NAMALWA (cell line): ENCODE results near the gene DHRS3.
"Not testable (repeated sequence)": the region's sequence is repeated elsewhere in the genome, so short reads cannot be mapped to it uniquely, and the experiment has no call there.

Source experiments
- DNase-seq: peaks from one replicate; pipeline ENCODE4 v3.0.0-alpha.2; 2015; ENCODE audit warnings: low spot score

The DHRS3 gene

DNA sequence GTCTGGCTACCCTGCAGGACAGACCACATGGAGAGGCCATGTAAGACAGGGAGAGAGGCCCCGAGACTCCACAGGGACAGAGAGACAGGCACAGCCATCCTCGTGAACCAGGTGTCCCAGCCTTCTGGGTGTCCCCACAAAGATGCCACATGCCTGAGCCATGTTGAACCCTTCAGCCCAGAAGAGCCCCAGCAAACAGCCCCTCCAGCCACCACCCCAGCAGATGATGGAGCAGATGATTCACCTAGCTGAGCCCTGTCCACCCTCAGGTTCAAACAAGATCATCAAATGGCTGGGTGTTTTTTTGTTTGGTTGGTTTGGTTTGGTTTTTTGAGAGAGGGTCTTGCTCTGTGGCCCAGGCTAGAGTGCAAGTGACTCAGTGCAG is 78.7 kb downstream of the DHRS3 start:
- no peak for DNase-seq

DNA sequence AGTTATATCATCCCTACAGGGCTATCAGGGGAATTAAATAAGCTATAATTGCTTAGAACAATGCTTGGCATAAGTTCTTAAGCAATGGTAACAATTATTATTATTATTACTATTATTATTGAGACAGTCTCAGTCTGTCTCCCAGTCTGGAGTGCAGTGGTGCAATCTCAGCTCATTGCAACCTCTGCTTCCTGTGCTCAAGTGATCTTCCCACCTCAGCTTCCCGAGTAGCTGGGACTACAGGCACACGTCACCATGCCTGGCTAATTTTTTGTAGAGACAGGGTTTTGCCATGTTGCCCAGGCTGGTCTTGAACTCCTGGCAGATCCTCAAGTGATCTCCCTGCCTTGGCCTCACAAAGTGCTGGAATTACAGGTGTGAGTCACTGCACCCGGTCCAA is 79.5 kb downstream of the DHRS3 start:
- DNase-seq: not testable (repeated sequence)

DNA sequence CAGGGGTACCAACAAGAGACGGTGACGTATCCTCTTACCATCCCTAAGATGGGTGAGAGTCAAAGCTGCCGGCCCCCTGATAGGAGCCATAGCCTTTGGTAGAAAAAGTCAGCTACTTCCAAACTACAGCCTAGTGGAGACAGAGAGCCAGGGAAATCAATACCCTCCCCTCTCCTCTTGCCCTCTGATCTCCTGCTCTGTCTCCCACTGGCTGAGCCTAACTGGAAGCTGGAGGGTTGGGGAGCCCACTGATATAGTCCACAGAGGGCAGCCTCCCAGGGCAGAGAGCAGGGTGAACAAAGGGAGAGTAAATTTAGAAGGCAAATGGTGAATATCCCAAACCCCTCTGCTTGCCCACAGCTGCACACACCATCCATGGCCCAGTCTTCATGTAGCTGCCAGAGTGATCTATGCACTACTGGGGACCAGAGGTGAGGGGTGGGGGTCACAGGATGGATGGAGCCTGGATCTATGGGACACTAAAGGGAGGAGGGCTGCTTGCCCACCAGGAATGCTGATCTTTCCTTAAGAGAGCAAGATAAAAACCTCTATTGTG is 80.0 kb downstream of the DHRS3 start:
- DNase-seq: no peak

DNA sequence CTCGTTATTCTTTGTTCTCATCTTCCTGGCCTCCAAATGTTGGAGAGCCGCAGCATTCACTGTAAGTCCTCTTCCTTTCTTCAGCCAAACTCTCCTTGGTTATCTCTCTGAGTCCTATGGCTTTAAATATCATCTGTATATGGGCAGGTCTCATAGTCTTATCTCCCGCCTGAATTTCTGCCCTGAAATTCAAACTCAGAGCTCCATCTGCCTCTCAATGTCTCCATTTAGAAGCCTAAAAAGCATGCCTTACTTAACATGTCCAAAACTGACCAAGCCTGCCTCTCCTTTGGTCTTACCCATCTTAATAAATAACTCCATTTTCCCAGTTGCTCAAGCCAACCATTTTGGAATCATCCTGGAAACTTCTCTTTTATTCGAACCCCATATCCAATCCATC is 80.7 kb downstream of the DHRS3 start:
- no peak for DNase-seq

DNA sequence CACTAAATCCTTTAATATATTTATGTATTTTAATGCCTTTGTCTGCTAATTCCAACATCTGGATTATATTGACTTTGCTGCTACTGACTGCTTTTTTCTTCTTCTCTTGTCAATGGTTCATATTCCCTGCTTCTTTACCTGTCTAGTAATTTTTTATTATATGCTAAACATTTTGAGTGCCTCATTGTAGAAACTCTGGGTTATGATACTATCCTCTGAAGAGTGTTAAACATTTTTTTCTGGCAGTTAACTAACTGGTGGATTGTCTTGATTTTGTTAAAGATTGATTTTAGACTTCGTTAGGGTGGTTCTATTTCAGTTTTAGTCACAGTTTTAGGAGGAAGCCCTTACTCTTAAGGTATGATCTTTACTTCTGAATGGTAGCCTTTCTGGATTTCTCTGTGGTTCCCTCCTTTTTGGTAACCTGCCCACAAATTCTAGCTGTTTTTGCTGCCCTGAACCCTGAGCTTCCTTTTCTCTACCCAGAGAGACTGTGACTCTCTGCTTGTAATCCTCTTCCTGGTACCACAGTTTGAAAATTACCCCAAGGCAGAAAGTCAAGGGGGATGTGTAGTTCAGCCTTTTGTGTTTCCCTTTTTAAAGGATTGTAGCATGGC is 81.9 kb downstream of the DHRS3 start:
- DNase-seq: no peak

DNA sequence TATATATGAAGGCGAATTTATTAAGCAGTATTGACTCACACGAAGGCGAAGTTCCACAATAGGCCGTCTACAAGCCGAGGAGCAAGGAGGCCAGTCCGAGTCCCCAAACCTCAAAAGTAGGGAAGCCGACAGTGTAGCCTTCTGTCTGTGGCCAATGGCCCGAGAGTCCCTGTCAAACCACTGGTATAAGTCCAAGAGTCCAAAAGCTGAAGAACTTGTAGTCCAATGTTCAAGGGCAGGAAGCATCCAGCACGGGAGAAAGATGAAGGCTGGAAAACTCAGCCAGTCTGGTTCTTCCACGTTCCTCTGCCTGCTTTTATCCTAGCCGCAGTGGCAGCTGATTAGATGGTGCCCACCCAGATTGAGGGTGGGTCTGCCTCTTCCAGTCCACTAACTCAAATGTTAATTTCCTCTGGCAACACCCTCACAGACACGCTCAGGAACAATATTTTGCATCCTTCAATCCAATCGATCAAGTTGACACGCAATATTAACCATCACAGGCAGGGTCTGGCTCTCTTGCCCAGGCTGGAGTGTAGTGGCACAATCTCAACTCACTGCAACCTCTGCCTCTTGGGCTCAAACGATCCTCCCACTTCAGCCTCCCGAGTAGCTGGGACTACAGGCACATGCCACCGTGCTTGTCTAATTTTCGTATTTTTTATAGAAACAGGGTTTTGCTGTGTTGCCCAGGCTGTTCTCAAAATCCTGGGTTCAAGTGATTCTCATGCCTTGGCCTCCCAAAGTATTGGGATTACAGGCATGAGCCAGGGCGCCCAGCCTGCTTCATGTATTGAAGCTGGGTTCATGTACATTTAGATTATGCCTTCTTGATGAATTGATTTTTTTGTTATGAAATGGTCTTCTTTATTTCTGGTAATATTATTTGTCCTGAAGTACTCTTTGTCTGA is 85.3 kb downstream of the DHRS3 start:
- no peak for DNase-seq

DNA sequence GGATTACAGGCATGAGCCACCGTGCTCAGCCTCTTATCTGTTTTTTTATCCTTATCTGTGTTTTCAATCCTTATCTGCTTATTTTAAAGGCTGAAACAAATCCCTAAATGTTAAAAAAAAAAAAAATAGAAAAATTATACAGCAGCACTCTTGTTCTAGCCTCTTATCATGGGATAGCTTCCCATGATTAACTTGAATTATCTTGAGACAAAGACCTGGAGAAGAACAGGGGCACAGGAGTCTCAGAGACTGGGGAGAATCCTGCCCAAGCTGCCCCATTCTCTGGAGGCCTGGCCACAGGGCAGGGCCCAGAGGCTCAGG is 86.9 kb downstream of the DHRS3 start:
- DNase-seq: no peak

DNA sequence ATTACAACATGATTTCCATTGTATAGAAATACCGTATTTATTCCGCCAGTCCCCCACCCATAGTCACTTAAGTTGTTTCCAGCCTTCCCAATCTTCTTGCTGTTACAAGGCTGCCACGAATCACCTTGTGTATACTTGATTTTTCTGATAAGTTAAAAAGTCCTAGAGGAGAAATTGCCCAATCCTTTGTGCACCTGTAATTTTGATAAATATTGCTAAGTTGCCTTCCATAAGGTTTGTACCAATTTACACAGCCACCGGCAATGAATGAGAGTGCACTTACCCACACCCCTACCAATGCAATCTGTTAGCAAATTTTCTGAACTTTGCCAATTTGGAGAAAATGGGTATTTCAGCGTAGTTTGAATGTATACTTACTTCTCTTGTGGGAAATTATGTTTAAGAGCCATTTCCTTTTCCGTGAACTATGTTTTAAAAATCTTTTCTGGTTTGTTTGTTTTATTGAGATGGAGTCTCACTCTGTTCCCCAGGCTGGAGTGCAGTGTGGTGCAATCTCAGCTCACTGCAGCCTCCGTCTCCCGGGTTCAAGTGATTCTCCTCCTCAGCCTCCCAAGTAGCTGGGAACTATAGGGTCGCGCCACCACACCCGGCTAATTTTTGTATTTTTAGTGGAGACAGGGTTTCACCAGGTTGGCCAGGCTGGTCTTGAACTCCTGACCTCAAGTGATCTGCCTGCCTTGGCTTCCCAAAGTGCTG is 87.4 kb downstream of the DHRS3 start:
- DNase-seq: no peak

DNA sequence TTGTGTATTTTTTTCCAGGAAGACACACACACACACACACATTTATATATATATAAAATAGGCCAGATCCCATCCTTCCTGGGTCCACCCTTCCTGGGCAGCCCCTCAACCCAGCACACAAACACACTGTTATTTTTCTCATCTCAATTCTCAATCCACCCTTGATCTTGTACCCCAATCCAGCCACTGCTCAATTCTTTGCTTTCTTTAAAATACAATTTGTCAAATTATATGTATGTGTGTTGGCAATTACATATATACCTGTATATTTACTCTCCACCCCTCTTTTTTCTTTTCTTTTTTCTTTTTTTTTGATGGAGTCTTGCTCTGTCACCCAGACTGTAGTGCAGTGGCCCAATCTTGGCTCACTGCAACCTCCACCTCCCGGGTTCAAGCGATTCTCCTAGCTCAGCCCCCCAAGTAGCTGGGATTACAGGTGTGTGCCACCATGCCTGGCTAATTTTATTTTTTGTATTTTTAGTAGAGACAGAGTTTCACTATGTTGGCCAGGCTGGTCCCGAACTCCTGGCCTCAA is 88.3 kb downstream of the DHRS3 start:
- DNase-seq: no peak

DNA sequence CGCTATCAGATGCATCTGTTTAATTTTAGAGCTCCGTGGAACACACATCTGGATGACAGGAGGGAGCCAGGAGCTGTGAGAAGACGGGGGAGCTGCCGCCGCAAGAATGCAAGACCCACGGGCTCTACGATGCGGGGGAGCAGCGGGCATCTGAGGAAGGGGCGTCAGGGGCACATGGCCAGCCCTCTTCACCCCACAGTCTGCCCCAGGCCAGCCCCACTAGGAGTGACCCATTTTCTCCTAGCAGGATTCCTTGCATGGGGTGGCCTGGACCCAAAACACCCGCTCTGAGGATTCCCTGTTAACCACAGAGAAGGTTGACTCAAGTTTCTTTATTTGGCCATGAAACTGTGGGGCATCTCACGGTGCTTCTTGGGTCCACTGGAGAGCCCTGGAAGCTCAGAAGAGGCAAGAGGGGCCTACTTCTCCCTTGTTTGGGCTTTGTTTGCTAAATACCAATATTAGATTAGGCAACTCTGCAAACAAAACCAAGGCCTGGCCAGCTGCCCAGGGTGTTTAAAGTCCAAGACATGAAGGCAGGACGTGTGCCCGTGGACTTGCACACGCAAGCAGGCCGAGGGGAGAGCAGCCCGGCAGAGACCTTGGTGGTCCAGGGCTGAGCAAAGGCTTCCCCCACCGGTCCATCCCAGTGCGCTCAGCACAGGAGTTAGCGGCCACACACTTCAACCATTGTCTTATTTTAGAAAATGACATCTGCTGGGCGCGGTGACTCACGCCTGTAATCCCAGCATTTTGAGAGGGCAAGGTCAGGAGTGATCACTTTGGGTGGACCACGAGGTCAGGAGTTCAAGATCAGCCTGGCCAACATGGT is 89.8 kb downstream of the DHRS3 start:
- no peak for DNase-seq

DNA sequence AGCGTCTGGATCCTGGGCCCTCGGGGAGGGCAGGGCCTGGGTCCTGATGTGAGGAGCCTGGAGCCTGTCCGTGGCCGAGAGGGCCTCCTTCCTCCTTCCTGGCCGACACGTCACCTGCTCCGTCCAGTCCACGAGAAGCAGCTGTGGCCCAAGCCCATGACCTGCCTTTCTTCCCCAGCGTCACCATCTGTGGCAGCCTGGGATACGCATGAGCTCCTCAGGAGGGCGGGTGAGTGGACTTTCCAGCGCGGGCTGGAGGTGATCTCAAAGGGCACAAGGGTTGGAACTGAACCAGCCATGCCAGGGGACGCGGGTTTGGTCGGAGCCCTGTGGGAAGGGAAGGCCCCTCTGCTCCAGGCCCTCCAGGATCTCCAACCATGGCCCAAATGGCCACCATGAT is 90.4 kb downstream of the DHRS3 start:
- DNase-seq: no peak

DNA sequence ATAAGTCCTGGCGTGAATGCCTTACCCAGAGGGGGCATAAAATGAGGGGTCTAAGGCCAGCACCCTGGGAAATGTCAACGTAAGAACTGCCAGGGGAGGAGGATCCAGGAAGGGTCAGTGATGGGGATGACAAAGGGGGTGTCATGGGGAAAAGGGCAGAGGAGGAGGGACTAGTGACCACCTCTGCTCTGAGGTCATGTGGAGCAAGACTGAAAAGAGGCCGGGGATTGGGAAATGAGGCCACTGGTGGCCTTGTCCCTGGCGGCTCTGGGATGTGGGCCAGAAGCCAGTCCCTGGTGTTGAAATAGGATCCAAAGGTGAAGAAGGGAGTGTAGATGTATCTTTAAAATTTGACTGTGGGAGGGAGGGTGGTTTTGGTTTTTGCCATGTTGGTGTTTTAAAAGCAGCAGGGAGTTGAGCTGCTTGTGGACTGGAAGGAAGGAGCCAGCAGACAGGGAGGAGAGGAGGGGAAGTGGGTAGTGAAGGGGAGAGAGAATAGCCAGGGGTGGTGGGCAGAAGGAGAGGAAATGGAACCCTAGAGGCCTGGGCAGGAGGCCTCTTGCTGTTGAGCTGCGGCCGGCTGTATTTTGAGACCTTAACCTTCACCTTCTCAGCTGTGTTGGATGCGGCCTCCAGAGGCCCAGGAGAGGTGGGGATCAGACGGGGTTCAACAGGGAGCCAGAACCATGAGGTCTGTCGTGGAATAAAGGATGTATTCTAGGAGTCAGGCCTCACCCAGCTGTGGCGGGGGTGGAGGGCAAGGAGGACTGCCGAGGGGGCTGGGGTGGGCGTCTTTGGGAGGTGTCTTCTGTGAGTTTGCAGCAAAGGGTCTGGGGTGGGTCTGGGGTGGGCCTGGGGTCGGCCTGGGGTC is 92.5 kb downstream of the DHRS3 start:
- no peak for DNase-seq

DNA sequence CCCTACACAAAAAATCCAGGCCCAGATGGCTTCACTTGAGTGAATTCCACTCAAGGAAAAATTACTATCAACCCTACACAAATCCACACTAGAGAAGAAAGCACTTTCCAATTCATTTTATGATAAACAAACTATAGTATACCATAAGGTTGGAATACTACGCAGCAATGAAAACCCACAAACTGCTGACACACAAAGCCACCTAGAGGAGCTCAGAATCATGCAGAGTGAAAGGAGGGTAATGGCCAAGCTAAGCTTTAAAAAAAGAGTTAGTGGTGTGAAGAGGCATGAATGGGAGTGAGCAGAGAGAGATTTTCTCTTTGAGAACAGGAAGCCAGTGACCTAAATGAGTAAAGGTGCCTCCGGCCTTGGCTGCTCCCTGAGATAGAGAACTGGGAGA is 93.7 kb downstream of the DHRS3 start:
- DNase-seq: no peak

DNA sequence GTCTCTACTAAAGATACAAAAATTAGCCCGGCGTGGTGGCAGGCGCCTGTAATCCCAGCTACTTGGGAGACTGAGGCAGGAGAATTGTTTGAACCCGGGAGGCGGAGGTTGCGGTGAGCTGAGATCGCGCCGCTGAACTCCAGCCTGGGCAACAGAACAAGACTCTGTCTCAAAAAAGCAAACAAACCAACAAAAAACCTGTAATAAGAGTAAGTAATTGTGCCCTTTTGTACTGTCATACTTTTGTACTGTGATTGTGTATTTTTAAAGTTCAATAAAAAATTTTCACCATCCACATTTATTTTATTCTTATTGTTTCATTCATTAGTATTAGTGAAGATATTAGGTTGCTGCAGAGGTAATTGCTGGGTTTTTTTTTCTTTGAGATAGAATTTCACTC is 95.2 kb downstream of the DHRS3 start:
- DNase-seq: not testable (repeated sequence)

DNA sequence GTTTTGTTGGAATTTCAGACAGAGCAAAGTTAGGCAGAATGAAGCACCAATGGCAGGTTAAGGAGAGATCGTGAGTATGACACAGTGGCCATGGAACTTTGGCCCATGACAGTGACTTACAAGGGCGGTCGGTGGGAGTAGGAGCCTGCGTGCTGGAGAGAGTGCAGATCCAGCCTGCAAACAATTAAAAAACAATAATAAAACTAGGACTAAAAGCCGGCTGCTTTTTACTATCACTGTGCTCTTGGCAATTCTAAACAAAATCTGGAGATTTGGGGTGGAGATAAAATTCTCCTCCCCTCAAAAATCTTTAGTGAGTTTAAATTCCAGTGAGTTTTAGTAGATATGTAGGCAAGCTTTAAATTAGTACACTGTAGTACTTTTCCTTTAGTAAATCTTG is 96.9 kb downstream of the DHRS3 start:
- DNase-seq: no peak

DNA sequence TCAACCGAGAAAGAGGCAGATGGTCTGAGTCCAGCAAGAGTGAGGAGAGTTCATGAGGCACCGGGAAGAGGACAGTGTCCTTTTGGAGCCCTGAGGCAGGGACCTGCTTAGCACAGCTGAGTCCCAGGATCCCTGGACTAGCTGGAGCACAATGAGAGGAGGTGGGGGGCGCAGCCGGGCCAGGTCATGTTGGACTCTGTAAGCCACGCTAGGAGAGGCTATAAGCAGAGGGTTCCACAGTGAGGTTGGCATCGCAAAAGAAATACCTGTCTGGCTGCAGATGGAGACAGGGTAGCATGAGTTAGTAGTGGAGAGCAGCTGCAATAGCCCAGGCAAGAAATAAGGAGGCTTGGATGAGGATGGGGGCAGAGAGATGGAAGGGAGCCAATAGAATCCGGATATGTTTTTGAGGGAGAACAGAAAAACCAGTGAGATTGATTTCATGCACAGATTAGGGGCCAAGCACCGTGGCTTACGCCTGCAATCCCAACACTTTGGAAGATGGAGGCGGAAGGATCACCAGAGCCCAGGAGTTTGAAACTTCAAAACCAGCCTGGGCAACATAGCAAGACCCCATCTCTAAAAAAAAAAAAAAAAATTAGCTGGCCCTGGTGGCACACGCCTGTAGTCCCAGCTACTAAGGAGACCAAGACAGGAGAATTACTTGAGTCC is 98.2 kb downstream of the DHRS3 start:
- no peak for DNase-seq

DNA sequence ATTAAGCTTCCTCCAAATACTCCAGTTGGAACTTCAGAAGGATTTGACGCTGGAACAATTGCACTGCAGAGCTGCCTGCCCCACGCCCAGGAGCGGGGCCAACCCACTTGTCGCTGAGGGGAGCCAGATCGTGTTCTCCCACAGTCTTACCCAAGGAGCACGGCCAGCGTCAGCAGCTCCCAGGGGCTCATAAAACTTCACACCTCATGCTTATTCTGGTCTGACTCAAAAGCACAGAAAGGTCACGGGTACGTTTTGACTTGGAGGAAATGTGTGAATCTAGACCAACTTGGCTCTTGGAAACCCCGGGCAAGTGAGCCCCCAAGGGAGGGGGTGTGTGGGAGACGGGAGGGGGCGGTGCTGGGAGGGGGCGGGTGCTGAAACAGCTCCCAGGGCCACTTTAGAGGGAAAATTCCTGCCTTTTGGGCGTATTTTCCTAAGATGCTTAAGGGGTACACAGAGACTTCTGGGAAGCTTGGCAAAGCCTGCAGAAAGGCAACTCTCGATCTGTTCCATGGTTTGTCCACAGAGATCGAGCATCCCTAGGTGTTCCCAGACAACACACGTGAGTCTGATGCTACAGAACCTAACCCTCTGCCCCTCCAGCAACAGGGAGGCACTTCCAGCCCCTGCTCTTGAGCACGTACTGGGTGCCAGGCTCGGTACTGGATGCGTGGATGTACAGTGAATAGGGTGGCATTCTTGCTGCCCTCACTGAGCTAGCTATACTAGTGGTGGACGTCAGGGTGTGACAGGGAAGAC is 98.9 kb downstream of the DHRS3 start:
- no peak for DNase-seq
